ENCODE data around the gene ERCC4.

ERCC4 gene

GRCh38 chr16:13999895-14000425 is 80.0 kb downstream of the ERCC4 start:
- no peak for DNase-seq (ENCODE audit: low read depth)
- no peak for TF ChIP-seq CTCF (IDR thresholded peaks at IDR 0.05; ENCODE audit: insufficient read depth, low read depth, low read length, missing control alignments)
- no peak overlapping the region for H3K4me3 ChIP-seq (ENCODE audit: low read length)

DNA sequence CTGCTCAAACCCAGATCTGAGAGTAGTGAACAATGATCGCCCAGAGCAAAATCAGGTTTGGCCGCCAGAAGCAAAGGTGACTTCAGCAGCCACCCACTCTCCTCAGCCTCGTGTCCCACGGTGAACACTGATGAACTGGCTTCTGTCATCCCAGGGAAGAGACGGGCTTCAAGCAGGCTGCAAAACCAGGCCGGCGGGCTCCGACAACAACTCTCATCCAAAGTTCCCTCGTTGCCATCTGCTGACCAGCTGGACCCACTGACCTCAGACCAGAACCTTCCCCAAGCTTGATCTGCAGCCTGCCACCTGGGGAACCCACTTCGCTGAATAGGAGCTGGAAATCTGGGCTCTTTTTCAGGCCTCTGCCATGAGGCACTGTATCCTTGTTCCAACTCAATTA is 81.6 kb downstream of the ERCC4 start:
- H3K4me3 ChIP-seq (ENCODE audit: low read length) = no peak overlapping the region
- no peak for TF ChIP-seq CTCF (IDR thresholded peaks at IDR 0.05; ENCODE audit: insufficient read depth, low read depth, low read length, missing control alignments)
- no peak for DNase-seq (ENCODE audit: low read depth)
